Vagina (tissue), 2 donors: ENCODE data around the gene PRELID1. TPM values are rescaled to one million over a fixed set of nuclear protein-coding genes. Genes with fewer than 3 reads are reported as not detected.

Experiments
- DNase-seq, 2 donors: peaks; one replicate each; pipeline ENCODE4 v3.0.0-alpha.2; 2017; ENCODE audit errors: extremely low spot score in 2 of 2
- H3K27ac ChIP-seq: fragments of 200-600 bp; sonication (generic); one replicate; pipeline ENCODE4 v1.5.1; 2019
- H3K27me3 ChIP-seq: fragments of 200-600 bp; sonication (generic); one replicate; pipeline ENCODE4 v1.5.1; 2019
- H3K36me3 ChIP-seq, 2 donors: fragments of 200-600 bp; sonication (generic); one replicate each; pipeline ENCODE4 v1.5.1; 2017 to 2019
- H3K4me1 ChIP-seq: fragments of 200-600 bp; sonication (generic); one replicate; pipeline ENCODE4 v1.5.1; 2019
- H3K4me3 ChIP-seq, 2 donors: fragments of 200-600 bp; sonication (generic); 1 replicate in 1 of 2; 2 replicates in 1 of 2; pipeline ENCODE4 v1.5.1; 2016 to 2019
- H3K9me3 ChIP-seq: fragments of 200-600 bp; sonication (generic); one replicate; pipeline ENCODE4 v1.5.1; 2019
- POLR2A ChIP-seq, 2 donors: fragments of 450-650 bp; IDR thresholded peaks; one replicate each; pipeline ENCODE4 v1.6.1; 2017; ENCODE audit warnings: antibody characterized with exemption in 2 of 2, mild to moderate bottlenecking in 2 of 2, moderate library complexity in 2 of 2
- POLR2AphosphoS5 ChIP-seq, 2 donors: sonication (generic); formaldehyde crosslinking; IDR thresholded peaks; one replicate each; pipeline ENCODE4 v1.9.0; 2017; ENCODE audit warnings: antibody characterized with exemption in 2 of 2, mild to moderate bottlenecking in 2 of 2, low read depth in 1 of 2; ENCODE audit not compliant: insufficient read depth in 1 of 2
- intact Hi-C: fragments of 100-400 bp; cut with DNase I; formaldehyde crosslinking; loops from one replicate; pipeline ENCODE4 v1.15.1; 2023
- total RNA-seq: library from RNA; depleted of rRNA; stranded (reverse); fragments of >200 nt; gene quantifications from one replicate; pipeline ENCODE4 v1.2.3, GENCODE V29; 2016
- TF ChIP-seq, protein P1 (sequence below), 3 experiments: fragments of 450-650 bp in 2 of 3; fragments of 200-600 bp in 1 of 3; sonication (generic) in 1 of 3; IDR thresholded peaks; one replicate each; pipeline ENCODE4 v1.5.1; 2017 to 2019; ENCODE audit warnings: antibody characterized with exemption in 3 of 3, mild to moderate bottlenecking in 2 of 3, moderate library complexity in 2 of 3

PRELID1 gene
- total RNA-seq, 1 donor from 2014 or later, result 93.3 TPM

GRCh38 chr5:177271113-177271512 lies 32.5 kb upstream of the PRELID1 start:
- TF ChIP-seq, protein P1, sequence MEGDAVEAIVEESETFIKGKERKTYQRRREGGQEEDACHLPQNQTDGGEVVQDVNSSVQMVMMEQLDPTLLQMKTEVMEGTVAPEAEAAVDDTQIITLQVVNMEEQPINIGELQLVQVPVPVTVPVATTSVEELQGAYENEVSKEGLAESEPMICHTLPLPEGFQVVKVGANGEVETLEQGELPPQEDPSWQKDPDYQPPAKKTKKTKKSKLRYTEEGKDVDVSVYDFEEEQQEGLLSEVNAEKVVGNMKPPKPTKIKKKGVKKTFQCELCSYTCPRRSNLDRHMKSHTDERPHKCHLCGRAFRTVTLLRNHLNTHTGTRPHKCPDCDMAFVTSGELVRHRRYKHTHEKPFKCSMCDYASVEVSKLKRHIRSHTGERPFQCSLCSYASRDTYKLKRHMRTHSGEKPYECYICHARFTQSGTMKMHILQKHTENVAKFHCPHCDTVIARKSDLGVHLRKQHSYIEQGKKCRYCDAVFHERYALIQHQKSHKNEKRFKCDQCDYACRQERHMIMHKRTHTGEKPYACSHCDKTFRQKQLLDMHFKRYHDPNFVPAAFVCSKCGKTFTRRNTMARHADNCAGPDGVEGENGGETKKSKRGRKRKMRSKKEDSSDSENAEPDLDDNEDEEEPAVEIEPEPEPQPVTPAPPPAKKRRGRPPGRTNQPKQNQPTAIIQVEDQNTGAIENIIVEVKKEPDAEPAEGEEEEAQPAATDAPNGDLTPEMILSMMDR (IDR thresholded peaks at IDR 0.05), result no peak
- TF ChIP-seq POLR2AphosphoS5 (IDR thresholded peaks at IDR 0.05; ENCODE audit: insufficient read depth in 1 of 2, low read depth in 1 of 2), result no peak
- no peak for TF ChIP-seq POLR2A (IDR thresholded peaks at IDR 0.05)

DNA sequence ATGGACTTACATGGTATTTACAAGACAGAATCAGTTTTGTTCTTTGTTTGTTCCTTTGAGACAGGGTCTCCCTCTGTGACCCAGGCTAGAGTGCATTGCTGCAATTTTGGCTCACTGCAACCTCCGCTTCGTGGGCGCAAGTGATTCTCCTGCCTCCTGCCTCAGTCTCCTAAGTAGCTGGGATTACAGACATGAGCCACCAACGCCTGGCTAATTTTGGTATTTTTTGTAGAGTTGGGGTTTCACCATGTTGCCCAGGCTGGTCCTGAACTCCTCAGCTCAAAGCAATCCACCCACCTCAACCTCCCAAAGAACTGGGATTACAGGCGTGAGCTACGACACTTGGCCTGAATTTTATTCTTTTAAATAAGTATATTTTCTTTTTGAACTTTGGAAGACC lies 27.7 kb upstream of the PRELID1 start:
- Histone ChIP-seq H3K36me3 (peaks cover 3 to 53% of the 10 kb centered on the region in 2 donors), H3K9me3 (no peaks in the 10 kb centered on the region), H3K27me3 (no peaks in the 10 kb centered on the region), H3K27ac (no peak overlapping the region), H3K4me3 (no peak overlapping the region), H3K4me1 (no peaks in the 10 kb centered on the region)
- TF ChIP-seq, protein P1 (IDR thresholded peaks at IDR 0.05), result no peak
- TF ChIP-seq POLR2AphosphoS5 (IDR thresholded peaks at IDR 0.05; ENCODE audit: insufficient read depth in 1 of 2, low read depth in 1 of 2) (no peak), POLR2A (IDR thresholded peaks at IDR 0.05) (no peak)
- intact Hi-C loops, result no loop called here
- no peak for DNase-seq

More at GRCh38 chr5:177271113-177271512, 32.5 kb upstream of the PRELID1 start:
- Histone ChIP-seq H3K27ac (no peak overlapping the region), H3K36me3 (peaks cover 0 to 66% of the 10 kb centered on the region in 2 donors), H3K9me3 (no peaks in the 10 kb centered on the region), H3K27me3 (no peaks in the 10 kb centered on the region), H3K4me1 (no peaks in the 10 kb centered on the region), H3K4me3 (no peak overlapping the region)
- DNase-seq, result no peak
- intact Hi-C loops, result no loop called here

DNA sequence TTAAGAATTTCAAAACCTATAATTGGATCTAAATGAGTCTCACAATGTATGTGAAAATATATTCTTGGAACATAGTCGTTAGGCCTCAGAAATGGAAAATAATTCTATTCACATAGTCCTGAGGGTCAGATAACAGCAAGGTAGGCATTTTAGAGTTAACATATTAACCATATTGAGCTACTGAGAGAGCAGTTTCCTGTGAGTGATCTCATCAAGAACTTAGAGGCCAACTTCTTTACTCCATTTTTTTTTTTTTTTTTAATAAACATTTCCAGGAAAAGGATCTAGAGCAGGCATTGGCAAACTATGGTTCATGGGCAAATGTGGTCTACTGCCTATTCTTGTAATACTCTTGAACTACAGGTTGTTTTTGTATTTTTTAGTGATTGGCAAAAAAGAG lies 26.7 kb upstream of the PRELID1 start:
- intact Hi-C loops, result no loop called here
- H3K27me3 ChIP-seq, result no peaks in the 10 kb centered on the region
- H3K36me3 ChIP-seq, result peaks cover 4 to 58% of the 10 kb centered on the region in 2 donors
- H3K4me1 ChIP-seq, result no peaks in the 10 kb centered on the region
- DNase-seq, result no peak
- TF ChIP-seq POLR2A (IDR thresholded peaks at IDR 0.05), result no peak
- no peak for TF ChIP-seq POLR2AphosphoS5 (IDR thresholded peaks at IDR 0.05; ENCODE audit: insufficient read depth in 1 of 2, low read depth in 1 of 2)
- TF ChIP-seq, protein P1 (IDR thresholded peaks at IDR 0.05), result no peak
- no peak overlapping the region for H3K27ac ChIP-seq
- H3K4me3 ChIP-seq, result no peak overlapping the region
- H3K9me3 ChIP-seq, result no peaks in the 10 kb centered on the region

GRCh38 chr5:177288191-177288590 lies 15.4 kb upstream of the PRELID1 start:
- no peak overlapping the region for H3K4me3 ChIP-seq
- TF ChIP-seq POLR2AphosphoS5 (IDR thresholded peaks at IDR 0.05; ENCODE audit: insufficient read depth in 1 of 2, low read depth in 1 of 2), result no peak
- TF ChIP-seq, protein P1 (IDR thresholded peaks at IDR 0.05), result no peak
- no peak for TF ChIP-seq POLR2A (IDR thresholded peaks at IDR 0.05)
- no peaks in the 10 kb centered on the region for H3K9me3 ChIP-seq
- no peak for DNase-seq
- no peak overlapping the region for H3K27ac ChIP-seq
- no peaks in the 10 kb centered on the region for H3K4me1 ChIP-seq
- peaks cover 0 to 71% of the 10 kb centered on the region in 2 donors for H3K36me3 ChIP-seq
- intact Hi-C loops, result no loop called here
- H3K27me3 ChIP-seq, result no peaks in the 10 kb centered on the region

DNA sequence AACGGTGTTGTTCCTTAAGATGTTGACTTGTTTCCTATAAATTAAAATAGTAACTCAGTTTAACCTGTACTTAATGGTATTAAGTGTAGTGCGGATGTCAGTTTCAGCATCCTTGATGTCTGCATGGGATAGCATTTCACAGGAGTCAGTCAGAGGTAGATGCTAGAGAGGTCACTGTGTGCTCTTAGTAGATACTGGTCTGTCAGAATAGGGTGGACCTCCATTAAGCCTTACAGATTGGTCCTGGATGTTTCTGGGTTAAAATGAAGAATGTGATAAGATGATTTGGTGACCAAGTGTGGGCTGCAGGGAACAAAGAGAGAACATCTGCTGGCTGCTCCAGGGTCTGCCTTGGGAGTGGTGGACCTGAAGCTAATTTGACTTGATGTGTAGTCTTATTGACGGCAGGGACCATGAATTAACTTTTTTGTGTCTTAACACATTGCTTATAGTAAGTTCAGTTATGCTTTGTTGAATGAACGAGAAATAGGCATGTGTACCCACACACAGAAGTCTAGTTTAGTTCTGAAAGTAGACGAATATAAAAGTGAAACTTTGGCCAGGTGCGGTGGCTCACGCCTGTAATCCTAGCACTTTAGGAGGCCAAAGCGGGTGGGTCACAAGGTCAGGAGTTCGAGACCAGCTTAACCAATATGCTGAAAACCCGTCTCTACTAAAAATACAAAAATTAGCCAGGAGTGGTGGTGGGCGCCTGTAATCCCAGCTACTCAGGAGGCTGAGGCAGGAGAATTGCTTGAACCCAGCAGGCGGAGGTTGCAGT lies 12.6 kb upstream of the PRELID1 start:
- Histone ChIP-seq H3K27ac (no peak overlapping the region), H3K27me3 (no peaks in the 10 kb centered on the region), H3K4me3 (no peak overlapping the region), H3K9me3 (no peaks in the 10 kb centered on the region), H3K36me3 (peaks cover 0 to 77% of the 10 kb centered on the region in 2 donors), H3K4me1 (no peaks in the 10 kb centered on the region)
- intact Hi-C loops, result no loop called here
- no peak for DNase-seq
- no peak for TF ChIP-seq POLR2AphosphoS5 (IDR thresholded peaks at IDR 0.05; ENCODE audit: insufficient read depth in 1 of 2, low read depth in 1 of 2)
- TF ChIP-seq, protein P1 (IDR thresholded peaks at IDR 0.05), result no peak
